HTR-8/SVneo (cell line): Measurements from ENCODE around the gene BRSK2.
A peak's percentile ranks its signal among the peaks of the same experiment; 100 is the strongest.
"Not testable (repeated sequence)": the region's sequence is repeated elsewhere in the genome, so short reads cannot be mapped to it uniquely, and the experiment has no call there.

ENCODE experiments used
- DNase-seq: peaks from one replicate; pipeline ENCODE4 v3.0.0; 2011; ENCODE audit warnings: low spot score, mixed read lengths; ENCODE audit not compliant: insufficient read length
- FAIRE-seq: peaks from 2 replicates; lab custom pipeline; 2011; peaks lifted over from hg19 to GRCh38; lab: Jason Lieb, UNC

BRSK2 gene

DNA sequence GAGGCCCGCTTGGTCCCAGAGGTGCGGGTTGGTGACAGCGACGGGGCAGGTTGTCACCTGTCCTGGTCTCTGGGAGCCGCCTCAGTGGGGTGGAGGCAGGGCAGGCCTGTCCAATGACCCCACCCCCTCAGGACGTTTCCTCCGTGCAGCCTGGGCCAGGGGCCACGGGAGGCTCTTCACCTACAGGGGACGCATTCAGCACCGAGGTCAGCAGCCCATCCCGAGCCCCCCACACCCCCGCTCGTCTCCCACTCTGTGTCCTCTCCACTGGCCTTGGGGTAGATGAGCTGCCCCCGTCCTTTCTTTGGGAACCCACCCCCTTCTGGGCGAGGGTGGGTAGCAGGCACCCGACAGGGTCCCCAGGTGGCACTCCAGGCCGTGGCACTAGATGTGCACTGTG lies 35.7 kb downstream of the BRSK2 start:
- FAIRE-seq = no peak
- no peak for DNase-seq

DNA sequence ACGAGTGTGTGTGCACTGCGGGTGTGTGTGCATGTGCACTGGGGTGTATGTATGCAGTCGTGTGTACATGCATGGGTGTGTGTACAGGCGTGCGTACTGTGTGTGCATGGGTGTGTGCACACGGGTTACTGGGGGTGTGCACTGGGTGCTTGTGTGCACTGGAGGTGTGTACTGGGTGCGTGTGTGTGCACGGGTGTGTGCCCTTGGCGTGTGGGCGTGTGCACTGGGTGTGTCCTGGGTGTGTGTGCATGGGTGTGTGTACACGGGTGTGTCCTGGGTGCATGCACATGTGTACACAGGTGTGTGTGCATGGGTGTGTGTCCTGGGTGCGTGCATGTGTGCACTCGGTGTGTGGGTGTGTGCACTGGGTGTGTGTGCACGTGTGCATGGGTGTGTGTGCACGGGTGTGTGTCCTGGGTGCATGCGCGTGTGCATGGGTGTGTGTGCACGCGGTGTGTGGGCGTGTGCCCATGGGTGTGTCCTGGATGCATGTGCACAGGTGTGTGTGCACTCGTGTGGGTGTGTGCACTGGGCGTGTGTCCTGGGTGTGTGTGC lies 39.1 kb downstream of the BRSK2 start:
- FAIRE-seq (peak; percentile 57), DNase-seq (no peak)

DNA sequence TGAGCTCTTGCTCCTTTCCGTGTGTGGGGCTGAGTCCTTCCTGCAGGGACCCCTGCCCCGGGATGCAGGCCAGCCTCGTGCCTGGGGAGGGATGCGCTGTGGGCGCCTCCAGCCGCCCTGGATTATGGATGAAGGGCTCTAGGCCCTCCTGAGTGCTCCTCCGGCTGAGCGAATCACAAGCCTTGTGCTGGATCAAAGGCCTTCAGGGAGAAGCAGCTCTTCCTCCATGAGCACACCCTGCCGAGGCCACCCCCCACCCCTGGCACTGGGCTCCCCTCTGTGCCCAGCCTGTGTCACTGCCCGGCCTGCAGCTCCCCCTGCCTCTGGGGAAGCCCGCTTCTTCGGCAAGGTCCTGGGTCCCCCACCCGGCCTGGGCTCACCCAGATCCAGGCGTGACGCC lies 43.8 kb downstream of the BRSK2 start:
- no peak for FAIRE-seq

DNA sequence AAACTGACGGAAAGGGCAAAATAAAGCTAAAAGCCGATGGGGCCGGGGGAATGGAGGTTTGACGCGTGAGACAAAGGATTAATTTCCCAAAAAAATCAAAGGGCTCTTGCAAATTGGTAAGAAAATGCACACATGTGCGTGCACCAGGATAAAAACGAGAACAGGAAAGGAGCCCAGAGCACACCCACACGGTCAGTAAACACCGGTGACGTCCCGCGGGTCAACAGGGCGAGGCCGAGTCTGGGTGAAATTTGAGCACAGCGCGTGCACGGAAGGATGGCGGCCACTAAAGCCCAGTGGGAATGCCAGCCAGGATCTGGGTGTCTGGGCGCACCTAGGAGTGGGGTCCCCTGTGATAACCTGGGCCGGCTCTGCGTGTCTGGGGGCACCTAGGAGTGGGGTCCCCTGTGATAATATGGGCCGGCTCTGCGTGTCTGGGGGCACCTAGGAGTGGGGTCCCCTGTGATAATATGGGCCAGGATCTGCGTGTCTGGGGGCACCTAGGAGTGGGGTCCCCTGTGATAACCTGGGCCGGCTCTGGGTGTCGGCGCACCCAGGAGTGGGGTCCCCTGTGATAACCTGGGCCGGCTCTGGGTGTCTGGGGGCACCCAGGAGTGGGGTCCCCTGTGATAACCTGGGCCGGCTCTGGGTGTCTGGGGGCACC lies 44.4 kb downstream of the BRSK2 start:
- no peak for DNase-seq
- no peak for FAIRE-seq

More for the DNA sequence above, 43.8 kb downstream of the BRSK2 start:
- no peak for DNase-seq

DNA sequence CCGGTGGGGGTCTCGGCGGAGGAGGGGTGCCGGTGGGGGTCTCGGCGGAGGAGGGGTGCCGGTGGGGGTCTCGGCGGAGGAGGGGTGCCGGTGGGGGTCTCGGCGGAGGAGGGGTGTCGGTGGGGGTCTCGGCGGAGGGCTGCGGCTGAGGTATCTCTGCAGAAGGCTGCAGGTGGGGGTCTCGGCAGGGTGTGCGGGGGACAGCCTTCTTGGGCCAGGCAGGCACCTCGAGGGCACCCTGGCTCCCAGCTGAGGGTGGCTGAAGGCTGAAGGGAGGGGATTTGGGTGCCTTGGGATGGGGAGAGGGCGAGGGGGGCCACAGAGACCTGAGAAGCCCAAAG lies 45.7 kb downstream of the BRSK2 start:
- FAIRE-seq, DNase-seq: not testable (repeated sequence)

DNA sequence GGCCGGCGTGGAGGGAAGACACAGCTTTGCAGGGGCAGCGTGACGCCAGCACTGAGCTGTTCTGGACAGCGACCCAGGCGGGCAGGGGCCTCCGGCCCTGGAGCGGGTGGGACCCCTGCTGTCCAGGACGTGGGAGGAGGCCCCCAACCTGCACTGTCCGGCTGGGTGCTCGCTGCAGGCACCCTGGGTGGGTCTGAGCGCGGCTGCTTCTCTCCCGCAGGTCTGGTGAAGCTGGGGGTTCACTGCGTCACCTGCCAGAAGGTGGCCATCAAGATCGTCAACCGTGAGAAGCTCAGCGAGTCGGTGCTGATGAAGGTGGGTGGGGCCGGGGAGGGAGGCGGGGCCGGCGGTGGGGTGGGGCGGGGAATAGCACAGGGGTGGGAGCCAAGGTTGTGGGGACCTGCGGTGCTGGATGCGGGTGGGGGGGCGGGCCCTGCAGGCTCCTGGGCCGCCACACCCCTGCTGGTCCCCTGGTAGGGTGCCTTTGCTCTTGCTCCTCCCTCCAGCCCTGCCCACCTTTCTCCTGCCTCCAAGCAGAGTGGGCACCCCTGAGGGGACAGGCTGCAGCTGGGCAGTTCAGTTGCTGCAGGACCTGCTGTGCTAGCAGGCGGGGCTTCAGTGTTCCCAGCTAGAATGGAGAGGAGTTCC lies 46.2 kb downstream of the BRSK2 start:
- FAIRE-seq = no peak
- no peak for DNase-seq

DNA sequence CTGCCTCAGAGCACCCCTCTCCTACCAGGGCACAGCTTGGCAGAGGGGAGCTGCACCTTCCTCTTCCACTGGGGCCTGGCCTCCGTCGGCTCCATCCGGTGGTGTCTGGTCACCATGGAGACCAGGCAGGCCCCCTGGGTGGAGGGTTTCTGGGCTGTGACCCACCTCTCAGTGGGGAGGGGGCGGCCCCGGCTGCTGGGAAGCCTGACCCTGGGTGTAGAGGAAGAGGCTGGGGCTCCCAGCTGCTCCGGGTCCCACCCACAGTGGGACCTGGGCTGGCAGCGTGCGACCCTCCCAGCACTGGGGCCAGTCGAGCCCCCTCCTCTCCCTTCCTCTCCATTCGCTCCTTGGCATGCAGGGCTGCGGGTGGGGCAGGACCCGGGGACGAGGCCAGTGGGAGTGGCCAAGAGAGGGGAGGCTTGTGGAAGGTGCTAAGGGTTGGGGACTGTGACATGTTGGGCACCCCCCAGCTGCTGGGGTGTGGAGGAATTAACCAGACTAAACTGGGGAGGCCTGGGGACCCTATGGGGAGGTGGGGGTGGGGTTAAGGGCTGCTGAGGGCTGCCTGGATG lies 46.8 kb downstream of the BRSK2 start:
- DNase-seq = no peak
- no peak for FAIRE-seq

DNA sequence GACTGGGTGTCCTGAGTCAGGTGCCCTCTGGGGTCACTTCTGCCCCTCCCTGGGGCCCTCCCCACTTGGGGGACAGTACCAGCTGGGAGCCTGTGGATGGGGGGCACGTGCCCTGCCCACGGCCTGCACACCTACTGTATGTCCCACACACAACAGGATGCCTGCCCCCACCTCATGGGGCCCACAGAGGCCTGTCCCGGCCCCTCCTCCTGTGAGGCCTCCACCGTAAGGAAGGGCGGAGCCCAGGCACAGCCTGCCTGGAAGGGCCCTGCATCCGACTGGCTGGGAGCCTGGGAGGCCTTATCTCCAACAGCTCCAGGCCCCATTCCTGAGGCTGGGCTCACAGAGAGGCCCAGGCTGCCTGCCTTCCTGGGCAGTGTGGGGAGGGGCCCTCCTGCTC lies 47.8 kb downstream of the BRSK2 start:
- peak; percentile 56 for DNase-seq

DNA sequence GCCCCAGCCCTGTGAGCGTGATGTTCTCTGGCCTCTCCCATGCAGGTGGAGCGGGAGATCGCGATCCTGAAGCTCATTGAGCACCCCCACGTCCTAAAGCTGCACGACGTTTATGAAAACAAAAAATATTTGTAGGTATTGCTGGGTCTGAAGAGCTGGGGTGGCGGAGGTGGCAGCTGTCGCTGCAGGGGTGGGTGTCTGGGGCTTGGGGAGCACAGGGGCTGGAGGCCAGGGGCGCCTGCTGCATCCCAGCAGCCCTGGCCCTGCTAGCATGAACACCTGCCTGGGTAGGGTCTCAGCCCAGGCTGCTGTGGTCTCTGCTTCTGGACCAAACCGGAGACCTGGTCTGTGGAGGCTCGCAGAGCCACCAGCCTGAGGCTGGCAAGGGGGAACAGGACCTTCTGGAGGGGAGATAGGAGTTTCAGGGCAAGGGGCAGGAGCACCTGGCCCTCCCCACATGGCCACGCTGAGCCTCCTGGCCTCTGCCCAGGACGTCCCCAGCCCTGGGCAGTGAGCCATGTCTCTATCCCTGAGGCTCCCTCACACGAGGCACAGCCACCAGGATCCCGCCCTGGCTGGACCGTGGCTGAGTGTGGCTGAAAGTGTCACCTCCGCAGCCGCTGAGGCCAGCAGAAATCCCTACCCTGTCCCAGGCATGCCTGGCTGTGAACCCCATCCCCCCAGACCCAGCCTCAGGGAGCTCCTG lies 48.7 kb downstream of the BRSK2 start:
- FAIRE-seq = no peak
- DNase-seq = no peak

More for the DNA sequence above, 47.8 kb downstream of the BRSK2 start:
- no peak for FAIRE-seq

DNA sequence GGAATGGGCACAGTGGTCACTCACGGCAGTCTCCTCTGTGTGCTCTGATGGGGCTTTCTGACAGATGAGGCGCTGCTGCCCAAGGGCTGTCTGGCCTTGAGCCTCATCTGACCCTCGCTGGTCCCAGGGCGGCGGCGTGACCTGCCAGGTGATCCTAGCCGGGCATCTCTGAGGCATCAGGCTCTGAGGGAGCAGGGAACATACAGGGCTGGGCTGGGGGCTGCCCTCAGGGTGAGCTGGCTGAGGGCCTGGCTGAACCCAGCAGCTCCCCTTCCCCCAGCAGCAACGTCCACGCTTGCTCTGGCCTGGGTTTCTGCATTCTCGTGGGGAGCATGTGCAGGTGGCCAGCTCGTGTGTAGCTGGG lies 49.2 kb downstream of the BRSK2 start:
- no peak for DNase-seq
- no peak for FAIRE-seq

DNA sequence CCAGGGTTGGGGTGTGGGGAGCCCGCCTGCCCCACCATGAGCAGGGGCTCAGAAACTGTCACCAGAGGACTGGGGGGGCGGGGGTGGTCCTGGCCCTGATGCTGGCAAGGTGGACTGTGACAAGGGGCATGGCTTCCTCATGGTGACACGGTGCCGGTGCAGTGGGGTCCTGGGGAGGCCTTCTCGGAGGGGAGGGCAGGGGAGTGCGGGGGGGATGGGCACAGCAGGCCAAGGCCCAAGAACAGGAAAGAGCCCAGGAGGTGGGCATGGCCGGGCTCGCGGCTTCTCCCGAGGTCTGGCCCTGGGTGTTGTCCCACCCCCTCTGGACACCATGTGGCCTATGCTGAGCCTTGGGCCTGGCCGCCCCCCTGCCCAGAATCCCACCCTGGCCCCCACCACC lies 49.6 kb downstream of the BRSK2 start:
- FAIRE-seq (no peak), DNase-seq (no peak)

DNA sequence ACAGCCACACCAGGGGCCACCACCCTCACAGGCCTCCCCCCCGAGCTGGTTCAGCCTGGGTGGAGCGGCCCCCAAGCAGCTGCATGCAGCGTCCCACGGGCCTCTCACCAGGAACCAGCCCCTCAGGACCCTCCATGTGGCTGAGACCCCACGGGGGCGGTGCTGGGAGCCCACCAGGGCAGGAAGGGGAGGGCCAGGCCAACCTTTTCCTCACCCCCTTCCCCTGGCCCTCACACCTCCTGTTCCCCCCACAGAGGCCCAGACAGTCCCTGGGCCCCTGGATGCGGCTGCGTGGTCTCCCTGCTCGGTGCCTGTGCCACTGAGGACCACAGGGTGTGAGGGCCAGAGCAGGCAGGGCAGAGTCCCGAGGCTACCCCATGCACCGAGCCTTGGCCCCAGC lies 50.3 kb downstream of the BRSK2 start:
- DNase-seq (no peak), FAIRE-seq (no peak)

DNA sequence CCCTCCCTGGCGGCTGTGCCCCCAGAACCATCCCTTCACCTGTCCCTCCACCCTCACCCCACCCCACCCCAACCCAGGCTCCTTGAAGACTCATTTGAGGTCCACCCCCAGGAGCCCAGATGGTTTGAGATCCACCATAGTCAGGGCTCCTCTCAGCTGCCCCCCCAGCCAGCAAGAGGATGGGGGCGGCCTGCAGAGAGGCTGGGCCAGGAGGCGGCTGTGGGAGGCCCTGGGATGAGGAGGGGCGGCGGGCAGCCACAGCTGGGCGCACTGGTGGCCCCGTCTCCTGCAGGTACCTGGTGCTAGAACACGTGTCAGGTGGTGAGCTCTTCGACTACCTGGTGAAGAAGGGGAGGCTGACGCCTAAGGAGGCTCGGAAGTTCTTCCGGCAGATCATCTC lies 50.8 kb downstream of the BRSK2 start:
- no peak for DNase-seq
- no peak for FAIRE-seq

DNA sequence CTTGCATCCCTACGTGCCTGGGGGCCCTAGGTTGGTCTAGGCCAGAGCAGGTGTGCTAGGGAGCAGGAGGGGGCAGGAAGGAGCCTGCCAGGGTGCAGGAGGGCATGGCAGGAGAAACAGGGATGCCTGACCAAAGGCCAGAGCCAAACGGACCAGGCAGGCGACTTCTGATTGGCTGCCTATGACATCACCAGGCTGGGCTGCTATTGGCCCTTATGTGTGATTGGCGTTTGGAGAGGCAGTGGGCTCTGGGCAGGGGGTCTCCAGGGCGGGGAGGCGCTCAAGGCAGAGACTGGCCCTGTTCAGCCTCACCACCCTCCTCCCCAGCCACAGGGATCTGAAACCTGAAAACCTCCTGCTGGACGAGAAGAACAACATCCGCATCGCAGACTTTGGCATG lies 52.4 kb downstream of the BRSK2 start:
- DNase-seq (no peak), FAIRE-seq (no peak)

DNA sequence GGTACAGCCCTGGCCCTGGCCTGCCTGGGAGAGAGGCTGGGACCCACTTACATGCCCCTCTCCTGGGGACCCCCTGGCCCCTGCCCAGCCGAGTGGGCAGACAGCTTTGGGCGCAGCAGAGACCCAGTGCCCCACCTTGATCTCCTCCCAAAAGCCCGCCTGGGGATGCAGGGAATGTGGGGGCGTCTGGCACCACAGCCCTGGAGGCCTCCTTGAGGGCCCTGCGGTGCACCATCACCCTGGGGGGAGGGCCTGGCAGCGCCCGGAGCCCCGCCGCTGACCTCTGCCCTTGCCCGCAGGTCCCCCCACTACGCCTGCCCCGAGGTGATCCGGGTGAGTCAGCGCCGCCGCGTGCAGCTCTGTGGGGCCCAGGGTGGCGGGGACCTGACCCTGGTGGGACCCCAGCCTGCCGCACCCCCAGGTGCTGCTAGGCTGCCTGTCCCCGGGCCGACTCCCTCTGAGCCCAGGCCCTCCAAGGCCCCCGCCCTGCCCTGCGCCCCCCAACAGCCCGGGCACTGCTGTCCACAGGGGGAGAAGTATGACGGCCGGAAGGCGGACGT lies 53.2 kb downstream of the BRSK2 start:
- DNase-seq = no peak
- FAIRE-seq = no peak

DNA sequence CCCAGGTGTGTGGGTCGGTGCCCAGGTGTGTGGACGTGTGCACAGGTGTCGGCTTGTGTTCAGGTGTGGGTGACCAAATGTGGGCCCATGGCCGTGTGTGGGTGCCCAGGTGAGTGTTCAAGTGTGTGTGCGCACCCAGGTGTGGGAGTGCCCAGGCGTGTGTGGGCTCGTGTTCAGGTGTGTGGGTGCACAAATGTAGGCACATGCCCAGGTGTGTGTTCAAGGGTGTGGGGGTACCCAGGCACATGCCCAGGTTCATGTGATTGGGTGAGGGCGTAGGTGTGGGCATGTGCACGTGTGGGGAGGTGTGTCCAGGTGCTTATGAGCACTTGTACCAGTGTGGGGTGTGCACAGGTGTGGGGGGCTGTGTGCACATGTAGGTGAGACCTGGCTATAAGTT lies 54.0 kb downstream of the BRSK2 start:
- no peak for FAIRE-seq

DNA sequence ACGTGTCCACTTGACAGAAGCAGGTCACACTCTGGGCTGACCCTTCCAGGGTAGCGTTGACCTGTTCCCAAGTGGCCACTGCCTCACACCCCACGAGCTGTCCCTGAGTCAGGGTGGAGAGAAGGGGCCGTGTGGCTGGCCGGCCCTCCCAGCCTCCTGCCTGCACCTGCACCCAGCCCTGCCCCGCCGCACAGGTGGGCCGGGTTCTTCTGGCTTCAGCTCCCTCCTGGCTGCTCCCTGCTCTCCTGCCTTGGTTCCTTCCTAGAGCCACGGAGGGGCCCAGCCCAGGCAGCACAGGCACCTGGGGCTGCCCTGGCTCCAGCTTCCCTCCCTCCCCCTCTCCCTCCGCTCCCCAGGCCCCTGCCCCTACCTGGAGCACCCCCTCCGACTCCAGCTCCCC lies 54.6 kb downstream of the BRSK2 start:
- FAIRE-seq = no peak
- DNase-seq = no peak

More for the DNA sequence above, 54.0 kb downstream of the BRSK2 start:
- DNase-seq = no peak

DNA sequence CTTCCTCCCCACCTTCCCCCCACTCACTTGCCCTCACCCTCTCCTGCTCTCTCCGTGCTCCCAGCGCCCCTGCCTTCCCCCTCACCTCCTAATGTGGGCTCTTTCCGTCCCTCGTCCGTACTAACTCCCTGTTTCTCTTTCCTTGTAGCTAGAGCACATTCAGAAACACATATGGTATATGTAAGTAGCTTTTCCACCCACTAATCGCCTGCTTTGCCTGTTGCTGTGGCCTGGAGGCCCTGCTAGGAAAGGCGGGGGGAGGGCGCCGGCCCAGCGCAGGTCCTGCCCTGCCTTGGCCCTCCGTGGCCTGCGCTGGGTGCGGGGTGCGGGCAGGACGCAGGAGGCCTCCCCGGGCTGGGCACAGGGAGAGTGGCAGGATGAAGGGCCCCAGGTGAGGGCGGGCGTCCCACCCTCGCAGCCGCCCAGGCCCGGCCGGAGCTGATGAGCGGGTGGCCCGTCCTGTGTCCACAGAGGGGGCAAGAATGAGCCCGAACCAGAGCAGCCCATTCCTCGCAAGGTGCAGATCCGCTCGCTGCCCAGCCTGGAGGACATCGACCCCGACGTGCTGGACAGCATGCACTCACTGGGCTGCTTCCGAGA lies 55.2 kb downstream of the BRSK2 start:
- no peak for DNase-seq
- no peak for FAIRE-seq

DNA sequence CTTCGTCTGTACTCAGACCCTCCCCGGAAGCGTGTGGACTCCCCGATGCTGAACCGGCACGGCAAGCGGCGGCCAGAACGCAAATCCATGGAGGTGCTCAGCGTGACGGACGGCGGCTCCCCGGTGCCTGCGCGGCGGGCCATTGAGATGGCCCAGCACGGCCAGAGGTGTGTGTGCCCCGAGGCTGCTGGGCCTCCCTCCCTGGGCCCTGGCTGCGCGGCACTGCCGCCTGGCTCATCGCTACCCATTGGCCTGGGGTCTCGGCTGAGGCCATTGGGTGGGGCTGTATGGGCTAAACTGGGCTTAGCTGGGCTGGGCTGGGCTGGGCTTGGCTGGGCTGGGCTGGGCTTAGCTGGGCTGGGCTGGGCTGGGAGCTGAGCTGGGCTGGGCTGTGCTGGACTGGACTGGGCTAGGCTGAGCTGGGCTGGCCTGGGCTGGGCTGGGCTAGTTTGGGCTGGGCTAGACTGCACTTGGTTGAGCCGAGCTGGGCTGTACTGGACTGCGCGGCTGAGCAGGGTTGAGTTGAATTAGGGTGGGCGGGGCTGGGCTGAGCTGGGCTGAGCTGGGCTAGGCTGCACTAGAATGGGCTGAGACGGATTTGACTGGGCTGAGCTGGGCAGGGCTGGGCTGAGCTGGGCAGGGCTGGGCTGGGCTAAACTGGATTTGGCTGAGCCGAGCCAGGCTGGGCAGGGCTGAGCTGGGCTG lies 56.2 kb downstream of the BRSK2 start:
- FAIRE-seq (no peak), DNase-seq (no peak)

DNA sequence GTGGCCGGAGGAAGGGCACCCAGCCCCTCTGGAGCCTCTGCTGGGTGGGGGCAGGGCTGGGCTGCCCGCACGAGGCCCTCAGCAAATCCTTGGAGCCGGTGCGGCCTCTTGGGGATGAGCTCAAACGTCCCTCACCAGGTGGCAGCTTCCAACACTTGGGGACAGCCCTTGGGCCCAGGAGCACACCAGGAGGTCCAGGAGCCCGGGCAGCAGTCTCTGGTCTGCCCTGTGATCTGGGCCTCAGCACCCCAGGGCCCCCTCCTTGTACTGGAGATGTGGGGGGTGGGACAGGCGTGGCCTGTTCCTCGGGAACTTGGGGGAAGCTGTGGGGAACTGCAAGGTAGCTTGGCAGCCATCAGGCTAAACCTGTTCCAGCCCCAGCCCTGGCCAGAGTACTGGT lies 56.9 kb downstream of the BRSK2 start:
- FAIRE-seq (no peak), DNase-seq (no peak)
